Hepatocyte (in vitro differentiated cells): ENCODE measurements around the gene CYP1A2.
"Not testable (repeated sequence)": the region's sequence is repeated elsewhere in the genome, so short reads cannot be mapped to it uniquely, and the experiment has no call there.

Experiments
- EZH2 ChIP-seq: fragments of 200-600 bp; sonication (generic); IDR thresholded peaks from 2 replicates; pipeline ENCODE4 v1.6.1; 2016; ENCODE audit warnings: antibody characterized with exemption, mild to moderate bottlenecking, borderline replicate concordance
- EZH2phosphoT487 ChIP-seq: fragments of 200-600 bp; sonication (generic); IDR thresholded peaks from one replicate; pipeline ENCODE4 v1.6.1; 2018; ENCODE audit warnings: antibody characterized with exemption, mild to moderate bottlenecking, low read depth, moderate library complexity; ENCODE audit not compliant: unreplicated experiment, severe bottlenecking
- TF ChIP-seq, protein P1 (sequence below): fragments of 200-600 bp; sonication (generic); IDR thresholded peaks from 2 replicates; pipeline ENCODE4 v1.5.1; 2016; ENCODE audit warnings: antibody characterized with exemption, mild to moderate bottlenecking; ENCODE audit not compliant: poor library complexity

DNA sequence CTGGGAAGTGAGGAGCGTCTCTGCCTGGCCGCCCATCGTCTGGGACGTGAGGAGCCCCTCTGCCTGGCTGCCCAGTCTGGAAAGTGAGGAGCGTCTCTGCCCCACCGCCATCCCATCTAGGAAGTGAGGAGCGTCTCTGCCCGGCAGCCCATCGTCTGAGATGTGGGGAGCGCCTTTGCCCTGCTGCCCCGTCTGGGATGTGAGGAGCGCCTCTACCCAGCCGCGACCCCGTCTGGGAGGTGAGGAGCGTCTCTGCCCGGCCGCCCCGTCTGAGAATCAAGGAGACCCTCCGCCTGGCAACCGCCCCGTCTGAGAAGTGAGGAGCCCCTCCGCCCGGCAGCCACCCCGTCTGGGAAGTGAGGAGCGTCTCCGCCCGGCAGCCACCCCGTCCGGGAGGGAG, 19.9 kb upstream of the CYP1A2 start:
- TF ChIP-seq, protein P1, sequence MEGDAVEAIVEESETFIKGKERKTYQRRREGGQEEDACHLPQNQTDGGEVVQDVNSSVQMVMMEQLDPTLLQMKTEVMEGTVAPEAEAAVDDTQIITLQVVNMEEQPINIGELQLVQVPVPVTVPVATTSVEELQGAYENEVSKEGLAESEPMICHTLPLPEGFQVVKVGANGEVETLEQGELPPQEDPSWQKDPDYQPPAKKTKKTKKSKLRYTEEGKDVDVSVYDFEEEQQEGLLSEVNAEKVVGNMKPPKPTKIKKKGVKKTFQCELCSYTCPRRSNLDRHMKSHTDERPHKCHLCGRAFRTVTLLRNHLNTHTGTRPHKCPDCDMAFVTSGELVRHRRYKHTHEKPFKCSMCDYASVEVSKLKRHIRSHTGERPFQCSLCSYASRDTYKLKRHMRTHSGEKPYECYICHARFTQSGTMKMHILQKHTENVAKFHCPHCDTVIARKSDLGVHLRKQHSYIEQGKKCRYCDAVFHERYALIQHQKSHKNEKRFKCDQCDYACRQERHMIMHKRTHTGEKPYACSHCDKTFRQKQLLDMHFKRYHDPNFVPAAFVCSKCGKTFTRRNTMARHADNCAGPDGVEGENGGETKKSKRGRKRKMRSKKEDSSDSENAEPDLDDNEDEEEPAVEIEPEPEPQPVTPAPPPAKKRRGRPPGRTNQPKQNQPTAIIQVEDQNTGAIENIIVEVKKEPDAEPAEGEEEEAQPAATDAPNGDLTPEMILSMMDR = not testable (repeated sequence)
- TF ChIP-seq EZH2, EZH2phosphoT487: not testable (repeated sequence)
